Activated naive CD8-positive, alpha-beta T cell treated with anti-CD3 and anti-CD28 coated beads for 36 hours (primary cell): ENCODE measurements around the gene GRAP. TPM values are rescaled to one million over a fixed set of nuclear protein-coding genes. Genes with fewer than 3 reads are reported as not detected.

Experiments used
- DNase-seq: peaks from one replicate; pipeline ENCODE4 v3.0.0; 2021
- H3K27ac Mint-ChIP-seq: one replicate; pipeline ENCODE4 v1.8.0; 2022; ENCODE audit warnings: mild to moderate bottlenecking, moderate library complexity, mixed read lengths
- H3K27me3 Mint-ChIP-seq: one replicate; pipeline ENCODE4 v1.8.0; 2022; ENCODE audit warnings: mild to moderate bottlenecking, mixed read lengths
- H3K36me3 Mint-ChIP-seq: one replicate; pipeline ENCODE4 v1.8.0; 2021; ENCODE audit warnings: mild to moderate bottlenecking, mixed read lengths
- H3K4me1 Mint-ChIP-seq: one replicate; pipeline ENCODE4 v1.8.0; 2021; ENCODE audit warnings: mixed read lengths
- H3K4me3 Mint-ChIP-seq: one replicate; pipeline ENCODE4 v1.8.0; 2022; ENCODE audit warnings: mild to moderate bottlenecking, moderate library complexity, mixed read lengths
- H3K9me3 Mint-ChIP-seq: one replicate; pipeline ENCODE4 v1.8.0; 2022; ENCODE audit warnings: mixed read lengths
- total RNA-seq, 2 experiments: library from RNA; stranded (reverse); gene quantifications; one replicate each; pipeline ENCODE4 v1.2.3, GENCODE V29; 2021

The GRAP gene
- total RNA-seq, 2 experiments from 2014 or later: 14.5 to 14.8 TPM

GRCh38 chr17:18990331-18990730 is 56.4 kb downstream of the GRAP start:
- H3K36me3 Mint-ChIP-seq: peaks cover 18% of the 10 kb centered on the region
- no peak overlapping the region for H3K27ac Mint-ChIP-seq
- no peak overlapping the region for H3K4me3 Mint-ChIP-seq
- peaks cover 5% of the 10 kb centered on the region for H3K9me3 Mint-ChIP-seq
- H3K4me1 Mint-ChIP-seq: peaks cover 34% of the 10 kb centered on the region
- no peak for DNase-seq
- H3K27me3 Mint-ChIP-seq: no peaks in the 10 kb centered on the region

- H3K4me1 Mint-ChIP-seq: peaks cover 28% of the 10 kb centered on the region
- DNase-seq: no peak
- no peak overlapping the region for H3K4me3 Mint-ChIP-seq
- no peak overlapping the region for H3K27ac Mint-ChIP-seq
- H3K27me3 Mint-ChIP-seq: no peaks in the 10 kb centered on the region
- H3K9me3 Mint-ChIP-seq: no peaks in the 10 kb centered on the region
- peaks cover 5% of the 10 kb centered on the region for H3K36me3 Mint-ChIP-seq
Measured at GRCh38 chr17:18988546-18989173, 58.1 kb downstream of the GRAP start.

- H3K4me3 Mint-ChIP-seq: no peak overlapping the region
- H3K4me1 Mint-ChIP-seq: peaks cover 21% of the 10 kb centered on the region
- H3K27me3 Mint-ChIP-seq: no peaks in the 10 kb centered on the region
- H3K27ac Mint-ChIP-seq: no peak overlapping the region
- peaks cover 1% of the 10 kb centered on the region for H3K36me3 Mint-ChIP-seq
- no peaks in the 10 kb centered on the region for H3K9me3 Mint-ChIP-seq
- DNase-seq: no peak
Measured at GRCh38 chr17:18987862-18988545, 58.8 kb downstream of the GRAP start.

- Mint-ChIP-seq H3K4me3 (no peak overlapping the region), H3K36me3 (peaks cover 1% of the 10 kb centered on the region), H3K27me3 (no peaks in the 10 kb centered on the region), H3K4me1 (peaks cover 15% of the 10 kb centered on the region), H3K9me3 (no peaks in the 10 kb centered on the region), H3K27ac (no peak overlapping the region)
- DNase-seq: no peak
Measured at GRCh38 chr17:18987230-18987610, 59.5 kb downstream of the GRAP start.

GRCh38 chr17:18986541-18987229 is 60.1 kb downstream of the GRAP start:
- no peak overlapping the region for H3K4me3 Mint-ChIP-seq
- H3K27me3 Mint-ChIP-seq: no peaks in the 10 kb centered on the region
- no peak overlapping the region for H3K27ac Mint-ChIP-seq
- DNase-seq: peak; percentile 32
- H3K36me3 Mint-ChIP-seq: peaks cover 1% of the 10 kb centered on the region
- H3K4me1 Mint-ChIP-seq: peaks cover 15% of the 10 kb centered on the region
- no peaks in the 10 kb centered on the region for H3K9me3 Mint-ChIP-seq

- peaks cover 1% of the 10 kb centered on the region for H3K36me3 Mint-ChIP-seq
- no peaks in the 10 kb centered on the region for H3K9me3 Mint-ChIP-seq
- no peaks in the 10 kb centered on the region for H3K27me3 Mint-ChIP-seq
- no peak for DNase-seq
- no peak overlapping the region for H3K27ac Mint-ChIP-seq
- peaks cover 15% of the 10 kb centered on the region for H3K4me1 Mint-ChIP-seq
- no peak overlapping the region for H3K4me3 Mint-ChIP-seq
Measured at GRCh38 chr17:18985475-18985874, 61.3 kb downstream of the GRAP start.

- Mint-ChIP-seq H3K4me1 (peaks cover 15% of the 10 kb centered on the region), H3K36me3 (peaks cover 1% of the 10 kb centered on the region), H3K27ac (no peak overlapping the region), H3K9me3 (no peaks in the 10 kb centered on the region), H3K27me3 (no peaks in the 10 kb centered on the region), H3K4me3 (no peak overlapping the region)
- no peak for DNase-seq
Measured at GRCh38 chr17:18984273-18985114, 62.3 kb downstream of the GRAP start.

GRCh38 chr17:18981642-18982424 is 64.9 kb downstream of the GRAP start:
- H3K27me3 Mint-ChIP-seq: no peaks in the 10 kb centered on the region
- H3K9me3 Mint-ChIP-seq: no peaks in the 10 kb centered on the region
- H3K4me1 Mint-ChIP-seq: peaks cover 2% of the 10 kb centered on the region
- H3K4me3 Mint-ChIP-seq: no peak overlapping the region
- H3K27ac Mint-ChIP-seq: no peak overlapping the region
- no peak for DNase-seq
- H3K36me3 Mint-ChIP-seq: peaks cover 1% of the 10 kb centered on the region

- no peak overlapping the region for H3K4me3 Mint-ChIP-seq
- H3K4me1 Mint-ChIP-seq: no peaks in the 10 kb centered on the region
- H3K36me3 Mint-ChIP-seq: peaks cover under 1% of the 10 kb centered on the region
- no peaks in the 10 kb centered on the region for H3K9me3 Mint-ChIP-seq
- no peak for DNase-seq
- H3K27ac Mint-ChIP-seq: no peak overlapping the region
- H3K27me3 Mint-ChIP-seq: no peaks in the 10 kb centered on the region
Measured at GRCh38 chr17:18981335-18981641, 65.5 kb downstream of the GRAP start.

- Mint-ChIP-seq H3K4me3 (no peak overlapping the region), H3K36me3 (peaks cover 2% of the 10 kb centered on the region), H3K27ac (no peak overlapping the region), H3K27me3 (no peaks in the 10 kb centered on the region), H3K4me1 (no peaks in the 10 kb centered on the region), H3K9me3 (no peaks in the 10 kb centered on the region)
- DNase-seq: no peak
Measured at GRCh38 chr17:18980682-18981334, 65.9 kb downstream of the GRAP start.

GRCh38 chr17:18978655-18979054 is 68.1 kb downstream of the GRAP start:
- Mint-ChIP-seq H3K9me3 (no peaks in the 10 kb centered on the region), H3K27ac (no peak overlapping the region), H3K4me1 (peaks cover 8% of the 10 kb centered on the region), H3K4me3 (no peak overlapping the region), H3K36me3 (peaks cover 2% of the 10 kb centered on the region), H3K27me3 (no peaks in the 10 kb centered on the region)
- no peak for DNase-seq

GRCh38 chr17:18978050-18978449 is 68.7 kb downstream of the GRAP start:
- Mint-ChIP-seq H3K36me3 (peaks cover 2% of the 10 kb centered on the region), H3K4me3 (no peak overlapping the region), H3K4me1 (peaks cover 8% of the 10 kb centered on the region), H3K27me3 (no peaks in the 10 kb centered on the region), H3K27ac (no peak overlapping the region), H3K9me3 (no peaks in the 10 kb centered on the region)
- no peak for DNase-seq

- DNase-seq: no peak
- Mint-ChIP-seq H3K9me3 (no peaks in the 10 kb centered on the region), H3K27ac (no peak overlapping the region), H3K36me3 (peaks cover 2% of the 10 kb centered on the region), H3K27me3 (no peaks in the 10 kb centered on the region), H3K4me1 (peaks cover 8% of the 10 kb centered on the region), H3K4me3 (no peak overlapping the region)
Measured at GRCh38 chr17:18977646-18978045, 69.1 kb downstream of the GRAP start.

- no peak for DNase-seq
- no peaks in the 10 kb centered on the region for H3K27me3 Mint-ChIP-seq
- no peak overlapping the region for H3K4me3 Mint-ChIP-seq
- no peaks in the 10 kb centered on the region for H3K9me3 Mint-ChIP-seq
- H3K4me1 Mint-ChIP-seq: peaks cover 8% of the 10 kb centered on the region
- peaks cover 2% of the 10 kb centered on the region for H3K36me3 Mint-ChIP-seq
- H3K27ac Mint-ChIP-seq: no peak overlapping the region
Measured at GRCh38 chr17:18977021-18977420, 69.7 kb downstream of the GRAP start.
